Measurements from ENCODE around the gene SEPTIN3.

Gene SEPTIN3

GRCh38 chr22:41969110-41969646 is at the start of gene SEPTIN3:
Gene SEPTIN3 (plus strand): TSS chr22:41969443. CDS start chr22:41971493, 2,050 bp downstream.
- DNase-seq (no peak), ATAC-seq (no peak)
- H3K27me3 Mint-ChIP-seq, result peaks cover 11% of the 10 kb centered on the region
- no peaks in the 10 kb centered on the region for H3K4me1 Mint-ChIP-seq
- H3K9me3 Mint-ChIP-seq, result no peaks in the 10 kb centered on the region
- H3K36me3 Mint-ChIP-seq (ENCODE audit: low read depth), result no peaks in the 10 kb centered on the region
- H3K27ac Mint-ChIP-seq, result no peak within 1 kb of the TSS
- H3K4me3 Mint-ChIP-seq, result no peak within 1 kb of the TSS

GRCh38 chr22:41920271-41920976 is 48.8 kb upstream of the SEPTIN3 start:
- Mint-ChIP-seq H3K27me3 (peaks cover 17% of the 10 kb centered on the region), H3K27ac (peak overlapping the region; percentile 62), H3K9me3 (no peaks in the 10 kb centered on the region), H3K4me3 (no peak overlapping the region), H3K36me3 (ENCODE audit: low read depth) (peaks cover 2% of the 10 kb centered on the region), H3K4me1 (peaks cover 39% of the 10 kb centered on the region)
- DNase-seq, result no peak
- no peak for ATAC-seq

DNA sequence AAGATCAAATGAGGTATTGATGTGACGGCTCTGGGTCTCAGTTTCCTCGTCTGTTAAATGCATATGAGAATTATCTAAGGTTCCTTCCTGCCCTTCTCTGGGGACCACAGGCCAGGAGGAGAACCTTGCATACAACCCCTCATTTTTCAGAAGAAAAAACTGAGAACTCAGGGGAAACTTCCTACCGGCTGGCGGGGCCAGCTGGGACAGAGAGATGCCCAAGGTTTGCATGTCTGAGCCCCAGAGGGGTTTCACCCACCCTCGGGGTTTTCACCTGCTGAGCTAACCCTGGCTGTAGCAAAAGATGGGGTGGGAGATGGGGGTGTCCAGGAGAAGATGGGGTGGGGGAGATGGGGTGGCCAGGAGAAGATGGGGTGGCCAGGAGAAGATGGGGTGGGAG is 46.9 kb upstream of the SEPTIN3 start:
- H3K4me3 Mint-ChIP-seq, result no peak overlapping the region
- H3K27ac Mint-ChIP-seq, result no peak overlapping the region
- H3K4me1 Mint-ChIP-seq, result peaks cover 38% of the 10 kb centered on the region
- DNase-seq, result no peak
- H3K9me3 Mint-ChIP-seq, result no peaks in the 10 kb centered on the region
- H3K27me3 Mint-ChIP-seq, result peaks cover 6% of the 10 kb centered on the region
- ATAC-seq, result no peak
- H3K36me3 Mint-ChIP-seq (ENCODE audit: low read depth), result peaks cover 2% of the 10 kb centered on the region

DNA sequence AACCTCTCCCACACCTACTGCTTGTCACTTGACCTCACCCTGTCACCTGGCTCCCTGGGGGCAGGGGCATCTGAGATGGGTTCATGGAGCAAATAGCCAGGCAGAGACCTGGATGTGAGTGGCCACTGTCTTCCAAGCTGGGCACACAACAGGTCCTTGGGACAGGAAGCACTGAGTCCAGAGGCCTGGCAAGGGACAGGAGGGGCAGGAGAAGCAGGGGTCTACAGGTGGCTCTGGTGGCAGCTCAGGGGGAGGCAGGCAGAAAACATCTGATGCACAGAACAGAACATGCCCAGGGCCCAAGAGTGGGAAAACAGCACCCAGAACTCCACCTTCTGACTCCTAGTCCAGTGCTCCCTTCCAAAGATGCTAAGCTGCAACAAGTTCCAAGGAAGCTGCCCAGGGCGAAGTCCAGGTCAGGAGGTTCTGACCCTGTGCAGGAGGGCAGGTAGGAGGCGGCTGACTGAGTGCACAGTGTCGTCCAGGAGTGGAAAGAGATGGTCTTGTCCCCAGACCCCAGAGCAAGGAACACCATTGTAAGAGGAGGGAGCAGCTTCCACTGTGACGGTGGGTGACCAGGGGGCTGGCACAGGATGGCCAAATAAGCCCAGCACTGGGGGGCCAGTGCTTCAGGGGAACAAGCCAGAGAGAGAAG is 46.2 kb upstream of the SEPTIN3 start:
- ATAC-seq, result no peak
- Mint-ChIP-seq H3K27ac (no peak overlapping the region), H3K36me3 (ENCODE audit: low read depth) (peaks cover 2% of the 10 kb centered on the region), H3K4me1 (peaks cover 42% of the 10 kb centered on the region), H3K4me3 (no peak overlapping the region), H3K27me3 (peaks cover 6% of the 10 kb centered on the region), H3K9me3 (no peaks in the 10 kb centered on the region)
- no peak for DNase-seq

DNA sequence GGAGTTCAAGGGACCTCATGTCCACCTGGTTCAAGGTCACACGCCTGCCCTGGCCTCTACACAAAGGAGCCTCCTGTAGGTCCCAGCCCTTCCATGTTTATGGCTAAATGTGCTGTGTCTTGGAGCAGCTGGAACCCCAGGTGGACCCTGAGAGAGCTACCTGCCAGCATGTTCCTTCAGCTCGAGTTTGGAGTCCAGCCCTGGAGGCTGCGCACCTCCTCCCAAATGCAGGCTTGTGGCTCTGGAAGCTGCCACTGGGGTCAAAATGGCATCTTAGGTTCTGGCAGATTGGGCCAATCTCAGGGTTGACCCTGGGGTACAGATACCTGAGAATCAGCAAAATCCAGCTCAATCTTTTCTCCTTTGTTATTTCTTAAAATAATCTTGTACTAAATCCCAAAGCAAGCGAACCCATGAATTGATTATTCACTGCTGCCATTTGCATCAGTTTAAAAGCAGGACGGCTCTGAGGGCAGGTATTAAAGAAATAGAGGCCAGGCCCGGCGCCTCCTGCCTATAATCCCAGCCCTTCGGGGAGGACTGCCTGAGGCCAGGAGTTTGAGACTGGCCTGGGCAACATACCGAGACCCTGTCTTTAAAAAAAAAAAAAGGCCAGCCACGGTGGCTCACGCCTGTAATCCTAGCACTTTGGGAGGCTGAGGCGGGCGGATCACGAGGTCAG is 45.5 kb upstream of the SEPTIN3 start:
- no peak for ATAC-seq
- H3K27me3 Mint-ChIP-seq, result peaks cover 6% of the 10 kb centered on the region

GRCh38 chr22:41925783-41926460 is 43.3 kb upstream of the SEPTIN3 start:
- Mint-ChIP-seq H3K27me3 (peaks cover 6% of the 10 kb centered on the region), H3K27ac (peak overlapping the region; percentile 56), H3K9me3 (no peaks in the 10 kb centered on the region), H3K4me1 (peaks cover 37% of the 10 kb centered on the region), H3K36me3 (ENCODE audit: low read depth) (peaks cover 2% of the 10 kb centered on the region), H3K4me3 (peak overlapping the region; percentile 79)
- DNase-seq, result peak; percentile 84
- peak; percentile 70 for ATAC-seq

More for the DNA sequence above, 45.5 kb upstream of the SEPTIN3 start:
- Mint-ChIP-seq H3K9me3 (no peaks in the 10 kb centered on the region), H3K4me3 (no peak overlapping the region), H3K27ac (no peak overlapping the region), H3K36me3 (ENCODE audit: low read depth) (peaks cover 2% of the 10 kb centered on the region), H3K4me1 (peaks cover 43% of the 10 kb centered on the region)
- DNase-seq, result no peak

- Mint-ChIP-seq H3K9me3 (no peaks in the 10 kb centered on the region), H3K4me3 (no peak overlapping the region), H3K4me1 (peaks cover 37% of the 10 kb centered on the region), H3K36me3 (ENCODE audit: low read depth) (peaks cover 2% of the 10 kb centered on the region), H3K27me3 (peaks cover 6% of the 10 kb centered on the region), H3K27ac (peak overlapping the region; percentile 76)
- ATAC-seq (no peak), DNase-seq (no peak)
Observed at GRCh38 chr22:41927813-41928212, 41.4 kb upstream of the SEPTIN3 start.

GRCh38 chr22:41928593-41929417 is 40.4 kb upstream of the SEPTIN3 start:
- Mint-ChIP-seq H3K27me3 (peaks cover 6% of the 10 kb centered on the region), H3K9me3 (no peaks in the 10 kb centered on the region), H3K4me3 (no peak overlapping the region), H3K27ac (peak overlapping the region; percentile 81), H3K36me3 (ENCODE audit: low read depth) (no peaks in the 10 kb centered on the region), H3K4me1 (peaks cover 39% of the 10 kb centered on the region)
- ATAC-seq (no peak), DNase-seq (no peak)

DNA sequence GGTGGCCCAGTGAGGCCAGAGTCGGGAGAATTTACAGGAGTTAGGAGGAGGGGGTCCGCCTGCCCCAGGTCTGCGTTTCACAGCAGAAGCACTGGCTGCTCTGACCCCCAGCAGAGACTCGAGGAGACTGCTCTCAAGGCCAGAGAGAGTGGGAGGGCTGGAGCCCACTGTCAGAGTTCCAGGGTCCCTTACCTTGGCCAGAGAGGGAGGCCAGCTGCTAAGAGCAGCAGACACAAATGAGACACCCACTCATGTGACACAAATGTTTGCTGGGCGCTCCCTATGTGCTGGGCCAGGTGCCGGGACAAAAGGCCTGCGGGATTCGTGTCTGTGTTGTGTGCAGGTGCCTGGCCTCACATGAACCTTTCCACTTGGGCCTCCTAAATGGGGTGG is 39.8 kb upstream of the SEPTIN3 start:
- H3K4me3 Mint-ChIP-seq, result no peak overlapping the region
- ATAC-seq, result no peak

DNA sequence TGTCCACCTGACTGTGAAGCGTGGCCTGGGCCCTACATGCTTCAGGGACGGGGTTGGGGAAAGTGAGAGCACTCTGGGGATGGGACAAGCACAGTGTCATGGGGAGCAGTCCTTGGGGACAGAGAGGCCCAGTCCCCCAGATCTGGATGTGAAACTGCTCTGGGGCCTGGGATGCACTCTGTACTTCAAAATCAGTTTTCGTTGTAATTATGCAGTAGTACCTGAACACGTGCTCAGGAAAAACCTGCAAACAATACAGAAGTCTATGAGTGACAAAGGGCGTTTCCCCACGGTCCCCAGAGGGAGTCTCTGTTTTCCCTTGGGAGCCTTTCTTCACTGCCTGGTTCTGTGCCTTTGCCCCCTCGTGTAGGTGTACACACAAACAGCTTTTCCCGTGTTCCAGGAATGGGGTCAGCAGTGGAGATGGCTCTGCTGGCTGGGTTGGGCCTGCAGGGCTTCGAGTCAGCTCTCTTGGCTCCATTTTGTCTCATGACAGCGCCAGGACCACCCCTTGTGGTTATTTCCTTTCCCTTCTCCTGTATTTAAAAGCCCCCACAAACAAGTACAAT is 37.5 kb upstream of the SEPTIN3 start:
- H3K9me3 Mint-ChIP-seq, result no peaks in the 10 kb centered on the region
- ATAC-seq, result no peak
- H3K27me3 Mint-ChIP-seq, result no peaks in the 10 kb centered on the region
- H3K4me3 Mint-ChIP-seq, result no peak overlapping the region
- no peak for DNase-seq
- H3K27ac Mint-ChIP-seq, result no peak overlapping the region
- peaks cover 6% of the 10 kb centered on the region for H3K36me3 Mint-ChIP-seq (ENCODE audit: low read depth)
- H3K4me1 Mint-ChIP-seq, result peaks cover 40% of the 10 kb centered on the region

More for the DNA sequence above, 39.8 kb upstream of the SEPTIN3 start:
- Mint-ChIP-seq H3K4me1 (peaks cover 42% of the 10 kb centered on the region), H3K27ac (peak overlapping the region; percentile 81), H3K27me3 (peaks cover 6% of the 10 kb centered on the region), H3K36me3 (ENCODE audit: low read depth) (no peaks in the 10 kb centered on the region), H3K9me3 (no peaks in the 10 kb centered on the region)
- DNase-seq, result no peak

- DNase-seq, result no peak
- no peak overlapping the region for H3K27ac Mint-ChIP-seq
- H3K4me1 Mint-ChIP-seq, result peaks cover 39% of the 10 kb centered on the region
Observed at GRCh38 chr22:41932353-41932752, 36.9 kb upstream of the SEPTIN3 start.

GRCh38 chr22:41933411-41934177 is 35.6 kb upstream of the SEPTIN3 start:
- H3K9me3 Mint-ChIP-seq, result no peaks in the 10 kb centered on the region
- H3K27me3 Mint-ChIP-seq, result no peaks in the 10 kb centered on the region
- no peak overlapping the region for H3K27ac Mint-ChIP-seq
- no peak for ATAC-seq
- H3K36me3 Mint-ChIP-seq (ENCODE audit: low read depth), result peaks cover 16% of the 10 kb centered on the region
- H3K4me1 Mint-ChIP-seq, result peaks cover 30% of the 10 kb centered on the region
- DNase-seq, result no peak
- no peak overlapping the region for H3K4me3 Mint-ChIP-seq

More at GRCh38 chr22:41932353-41932752, 36.9 kb upstream of the SEPTIN3 start:
- Mint-ChIP-seq H3K4me3 (no peak overlapping the region), H3K36me3 (ENCODE audit: low read depth) (peaks cover 12% of the 10 kb centered on the region), H3K9me3 (no peaks in the 10 kb centered on the region), H3K27me3 (no peaks in the 10 kb centered on the region)
- no peak for ATAC-seq
